Measurements from ENCODE around the gene MFAP4.

- no peak for TF ChIP-seq ZNF274 (IDR thresholded peaks at IDR 0.05; ENCODE audit: low read depth, low read length)
- TF ChIP-seq SUZ12 (IDR thresholded peaks at IDR 0.05; ENCODE audit: extremely low read depth, insufficient read depth, insufficient read length), result no peak
Measured at GRCh38 chr17:19344311-19345066, 42.5 kb downstream of the MFAP4 start.
